ENCODE results near the gene FBF1. TPM values are rescaled to one million over a fixed set of nuclear protein-coding genes. Genes with fewer than 3 reads are reported as not detected.
"Not testable (repeated sequence)": the region's sequence is repeated elsewhere in the genome, so short reads cannot be mapped to it uniquely, and the experiment has no call there.

The FBF1 gene
- total RNA-seq, 3 donors from 2014 or later, result 5.2 to 13.6 (median 5.5) TPM

DNA sequence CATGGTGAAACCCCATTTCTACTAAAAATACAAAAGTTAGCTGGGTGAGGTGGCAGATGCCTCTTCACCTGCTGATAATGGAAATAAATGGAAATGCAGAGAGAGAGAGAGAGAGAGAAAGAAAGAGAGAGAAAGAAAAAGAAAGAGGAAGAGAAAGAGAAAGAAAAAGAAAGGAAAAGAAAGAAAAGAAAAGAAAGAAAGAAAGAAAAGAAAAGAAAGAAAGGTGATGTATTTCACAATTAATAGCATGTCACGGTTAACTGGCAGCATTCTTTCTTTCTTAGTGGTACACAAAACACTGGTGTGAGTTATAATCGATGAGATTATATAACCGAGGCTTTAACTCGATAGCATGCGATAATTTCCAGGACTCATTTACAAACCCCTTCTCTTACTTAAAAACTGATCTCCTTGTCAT lies 34.9 kb upstream of the FBF1 start:
- Histone ChIP-seq H3K9me3 (no peaks in the 10 kb centered on the region), H3K4me1 (ENCODE audit: low read depth) (peaks cover 36% of the 10 kb centered on the region)

GRCh38 chr17:75975187-75975586 lies 34.3 kb upstream of the FBF1 start:
- ATAC-seq; H3K4me3 ChIP-seq; DNase-seq; H3K36me3 ChIP-seq (ENCODE audit: low read depth); intact Hi-C loops (cut with DNase I, micrococcal nuclease); H3K9me3 ChIP-seq: not testable (repeated sequence)
- peaks cover 30% of the 10 kb centered on the region for H3K4me1 ChIP-seq (ENCODE audit: low read depth)

More for the DNA sequence above, 34.9 kb upstream of the FBF1 start:
- Histone ChIP-seq H3K36me3 (ENCODE audit: low read depth) (no peaks in the 10 kb centered on the region), H3K4me3 (no peak overlapping the region)
- ATAC-seq (no peak), DNase-seq (no peak)
- intact Hi-C loops (cut with DNase I, micrococcal nuclease), result no loop called here
- TF ChIP-seq, protein P1, sequence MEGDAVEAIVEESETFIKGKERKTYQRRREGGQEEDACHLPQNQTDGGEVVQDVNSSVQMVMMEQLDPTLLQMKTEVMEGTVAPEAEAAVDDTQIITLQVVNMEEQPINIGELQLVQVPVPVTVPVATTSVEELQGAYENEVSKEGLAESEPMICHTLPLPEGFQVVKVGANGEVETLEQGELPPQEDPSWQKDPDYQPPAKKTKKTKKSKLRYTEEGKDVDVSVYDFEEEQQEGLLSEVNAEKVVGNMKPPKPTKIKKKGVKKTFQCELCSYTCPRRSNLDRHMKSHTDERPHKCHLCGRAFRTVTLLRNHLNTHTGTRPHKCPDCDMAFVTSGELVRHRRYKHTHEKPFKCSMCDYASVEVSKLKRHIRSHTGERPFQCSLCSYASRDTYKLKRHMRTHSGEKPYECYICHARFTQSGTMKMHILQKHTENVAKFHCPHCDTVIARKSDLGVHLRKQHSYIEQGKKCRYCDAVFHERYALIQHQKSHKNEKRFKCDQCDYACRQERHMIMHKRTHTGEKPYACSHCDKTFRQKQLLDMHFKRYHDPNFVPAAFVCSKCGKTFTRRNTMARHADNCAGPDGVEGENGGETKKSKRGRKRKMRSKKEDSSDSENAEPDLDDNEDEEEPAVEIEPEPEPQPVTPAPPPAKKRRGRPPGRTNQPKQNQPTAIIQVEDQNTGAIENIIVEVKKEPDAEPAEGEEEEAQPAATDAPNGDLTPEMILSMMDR (IDR thresholded peaks at IDR 0.05), result no peak

DNA sequence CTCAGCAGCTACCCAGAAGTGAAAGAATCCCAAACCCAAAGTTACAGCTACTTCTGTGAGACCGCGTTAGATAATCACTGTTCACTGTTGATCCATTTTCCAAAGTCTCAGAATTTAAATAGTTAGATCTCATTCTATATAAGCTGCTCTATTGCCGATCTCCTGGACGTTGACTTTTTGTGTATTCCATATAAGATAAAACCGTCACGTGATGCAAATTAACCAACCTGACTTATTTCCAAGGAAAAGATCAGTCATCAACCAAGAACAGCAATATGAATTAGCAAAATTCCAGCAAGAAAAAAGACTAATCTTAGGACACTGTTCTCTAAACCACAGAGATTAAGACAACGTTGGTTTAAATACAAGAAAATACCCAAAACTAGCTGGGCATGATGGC lies 29.8 kb upstream of the FBF1 start:
- Histone ChIP-seq H3K4me3 (no peak overlapping the region), H3K4me1 (ENCODE audit: low read depth) (peaks cover 5% of the 10 kb centered on the region), H3K36me3 (ENCODE audit: low read depth) (peaks cover 4% of the 10 kb centered on the region), H3K9me3 (no peaks in the 10 kb centered on the region)
- DNase-seq, result no peak
- no peak for ATAC-seq
- TF ChIP-seq, protein P1 (IDR thresholded peaks at IDR 0.05), result no peak
- intact Hi-C loops (cut with DNase I, micrococcal nuclease), result no loop called here

GRCh38 chr17:75970011-75970523 lies 29.2 kb upstream of the FBF1 start:
- TF ChIP-seq, protein P1 (IDR thresholded peaks at IDR 0.05), result no peak
- H3K4me1 ChIP-seq (ENCODE audit: low read depth), result no peaks in the 10 kb centered on the region
- no peaks in the 10 kb centered on the region for H3K9me3 ChIP-seq
- ATAC-seq (peak; percentile 9), DNase-seq (no peak)
- no peak overlapping the region for H3K4me3 ChIP-seq
- peaks cover 4% of the 10 kb centered on the region for H3K36me3 ChIP-seq (ENCODE audit: low read depth)
- intact Hi-C loops (cut with DNase I, micrococcal nuclease), result no loop called here

GRCh38 chr17:75969044-75969443 lies 28.2 kb upstream of the FBF1 start:
- H3K36me3 ChIP-seq (ENCODE audit: low read depth); ATAC-seq; H3K4me1 ChIP-seq (ENCODE audit: low read depth); H3K4me3 ChIP-seq; DNase-seq; H3K9me3 ChIP-seq; intact Hi-C loops (cut with DNase I, micrococcal nuclease): not testable (repeated sequence)

GRCh38 chr17:75965468-75965867 lies 24.6 kb upstream of the FBF1 start:
- H3K4me3 ChIP-seq, result no peak overlapping the region
- TF ChIP-seq, protein P1 (IDR thresholded peaks at IDR 0.05), result no peak
- ATAC-seq (no peak), DNase-seq (no peak)
- peaks cover 4% of the 10 kb centered on the region for H3K36me3 ChIP-seq (ENCODE audit: low read depth)
- no peaks in the 10 kb centered on the region for H3K9me3 ChIP-seq
- no peaks in the 10 kb centered on the region for H3K4me1 ChIP-seq (ENCODE audit: low read depth)
- intact Hi-C loops (cut with DNase I, micrococcal nuclease), result no loop called here

All from mucosa of descending colon (tissue), 3 donors.